ENCODE results near the gene MALRD1. TPM values are rescaled to one million over a fixed set of nuclear protein-coding genes. Genes with fewer than 3 reads are reported as not detected.

The MALRD1 gene
- total RNA-seq, 1 experiment from 2014 or later = 0.50 TPM

- TF ChIP-seq NR3C1 (CRISPR knock-in tag; conservative IDR thresholded peaks at IDR 0.05; ENCODE audit: low read depth) (no peak), EMX1 (CRISPR knock-in tag; IDR thresholded peaks at IDR 0.05) (no peak), NR1H2 (CRISPR knock-in tag; IDR thresholded peaks at IDR 0.05) (no peak), GRHL2 (CRISPR knock-in tag; IDR thresholded peaks at IDR 0.05; ENCODE audit: insufficient replicate concordance, severe bottlenecking) (no peak), ZSCAN18 (CRISPR knock-in tag; IDR thresholded peaks at IDR 0.05) (no peak), ZNF416 (CRISPR knock-in tag; IDR thresholded peaks at IDR 0.05) (no peak)
Measured at GRCh38 chr10:19212590-19212989, 164.0 kb downstream of the MALRD1 start (continued).

- ChIA-PET CTCF (no interaction called here), POLR2A (no interaction called here)
- Mint-ChIP-seq H3K9me3 (no peaks in the 10 kb centered on the region), H3K27me3 (ENCODE audit: low read depth) (no peaks in the 10 kb centered on the region; the same call in none of the 2 replicates), H3K27ac (no peak overlapping the region), H3K36me3 (no peaks in the 10 kb centered on the region), H3K4me1 (no peaks in the 10 kb centered on the region), H3K4me3 (no peak overlapping the region)
- no peak for ATAC-seq
- no peak for TF ChIP-seq E2F1 (CRISPR knock-in tag; IDR thresholded peaks at IDR 0.05)
- no peak for TF ChIP-seq ETV6 (CRISPR knock-in tag; IDR thresholded peaks at IDR 0.05)
- TF ChIP-seq ESRRA (CRISPR knock-in tag; IDR thresholded peaks at IDR 0.05; ENCODE audit: borderline replicate concordance) = no peak
- no peak for TF ChIP-seq SP1 (CRISPR knock-in tag; conservative IDR thresholded peaks at IDR 0.05)
- no peak for TF ChIP-seq AFF4 (CRISPR knock-in tag; IDR thresholded peaks at IDR 0.05; ENCODE audit: borderline replicate concordance)
- TF ChIP-seq NR2C2 (CRISPR knock-in tag; IDR thresholded peaks at IDR 0.05) = no peak
- no peak for TF ChIP-seq ZNF138 (CRISPR knock-in tag; conservative IDR thresholded peaks at IDR 0.05)
- no peak for TF ChIP-seq GTF2I (CRISPR knock-in tag; conservative IDR thresholded peaks at IDR 0.05)
- no peak for TF ChIP-seq RORB (CRISPR knock-in tag; IDR thresholded peaks at IDR 0.05)
- DNase-seq (ENCODE audit: low spot score) = no peak
Measured at GRCh38 chr10:19221216-19221615, 172.6 kb downstream of the MALRD1 start.

GRCh38 chr10:19226025-19226424, 177.4 kb downstream of the MALRD1 start:
- TF ChIP-seq NR2C2 (CRISPR knock-in tag; IDR thresholded peaks at IDR 0.05) (no peak), NFATC4 (CRISPR knock-in tag; IDR thresholded peaks at IDR 0.05) (no peak), SP1 (CRISPR knock-in tag; conservative IDR thresholded peaks at IDR 0.05) (no peak), SMAD4 (CRISPR knock-in tag; IDR thresholded peaks at IDR 0.05) (no peak), E2F4 (CRISPR knock-in tag; IDR thresholded peaks at IDR 0.05; ENCODE audit: borderline replicate concordance, low read depth) (no peak)
- ATAC-seq (no peak), DNase-seq (ENCODE audit: low spot score) (no peak)
- ChIA-PET CTCF (no interaction called here), POLR2A (no interaction called here)
- H3K4me1 Mint-ChIP-seq = no peaks in the 10 kb centered on the region
- H3K27ac Mint-ChIP-seq = no peak overlapping the region
- H3K4me3 Mint-ChIP-seq = no peak overlapping the region
- H3K27me3 Mint-ChIP-seq (ENCODE audit: low read depth) = no peaks in the 10 kb centered on the region; the same call in none of the 2 replicates
- H3K36me3 Mint-ChIP-seq = no peaks in the 10 kb centered on the region
- no peaks in the 10 kb centered on the region; the same call in 1 of the 2 replicates for H3K9me3 Mint-ChIP-seq
